Measurements from ENCODE around the gene LRRFIP1.

DNA sequence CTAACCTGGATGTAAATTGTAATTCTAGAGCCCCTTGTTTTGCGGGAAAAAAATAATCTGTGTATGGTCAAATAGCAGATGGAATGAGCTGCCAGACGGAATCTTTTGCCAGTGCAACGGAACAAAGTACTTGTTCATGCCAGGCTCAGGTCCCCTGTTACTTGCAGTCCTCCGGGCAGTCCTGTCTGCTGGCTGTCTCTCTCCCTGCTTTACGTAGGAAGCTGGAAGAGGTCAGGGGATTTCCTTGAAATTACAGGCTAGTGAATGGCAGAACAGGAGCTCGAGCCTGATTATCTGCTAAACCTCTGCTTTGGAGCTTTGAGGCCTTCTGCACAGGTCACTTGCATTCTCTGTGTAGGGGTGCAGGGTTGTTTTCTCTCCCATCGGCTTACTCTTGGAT is 54.8 kb downstream of the LRRFIP1 start:
- TF ChIP-seq, protein P1, sequence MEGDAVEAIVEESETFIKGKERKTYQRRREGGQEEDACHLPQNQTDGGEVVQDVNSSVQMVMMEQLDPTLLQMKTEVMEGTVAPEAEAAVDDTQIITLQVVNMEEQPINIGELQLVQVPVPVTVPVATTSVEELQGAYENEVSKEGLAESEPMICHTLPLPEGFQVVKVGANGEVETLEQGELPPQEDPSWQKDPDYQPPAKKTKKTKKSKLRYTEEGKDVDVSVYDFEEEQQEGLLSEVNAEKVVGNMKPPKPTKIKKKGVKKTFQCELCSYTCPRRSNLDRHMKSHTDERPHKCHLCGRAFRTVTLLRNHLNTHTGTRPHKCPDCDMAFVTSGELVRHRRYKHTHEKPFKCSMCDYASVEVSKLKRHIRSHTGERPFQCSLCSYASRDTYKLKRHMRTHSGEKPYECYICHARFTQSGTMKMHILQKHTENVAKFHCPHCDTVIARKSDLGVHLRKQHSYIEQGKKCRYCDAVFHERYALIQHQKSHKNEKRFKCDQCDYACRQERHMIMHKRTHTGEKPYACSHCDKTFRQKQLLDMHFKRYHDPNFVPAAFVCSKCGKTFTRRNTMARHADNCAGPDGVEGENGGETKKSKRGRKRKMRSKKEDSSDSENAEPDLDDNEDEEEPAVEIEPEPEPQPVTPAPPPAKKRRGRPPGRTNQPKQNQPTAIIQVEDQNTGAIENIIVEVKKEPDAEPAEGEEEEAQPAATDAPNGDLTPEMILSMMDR (IDR thresholded peaks at IDR 0.05), result no peak
- TF ChIP-seq POLR2A (IDR thresholded peaks at IDR 0.05), result no peak

All from esophagus squamous epithelium (tissue), 4 donors.